Measurements from ENCODE around the gene UMODL1.

GRCh38 chr21:42108554-42109340, 37.6 kb downstream of the UMODL1 start:
- no peak for TF ChIP-seq CTCF (tag by site-specific recombination; IDR thresholded peaks at IDR 0.05)
- no peak for TF ChIP-seq ZNF544 (tag by site-specific recombination; IDR thresholded peaks at IDR 0.05)
- no peak for TF ChIP-seq ZSCAN30 (tag by site-specific recombination; IDR thresholded peaks at IDR 0.05)

Measured in HEK293 (cell line).